ENCODE data around the gene ZHX3.

GRCh38 chr20:41290804-41291389 lies 26.6 kb downstream of the ZHX3 start:
- TF ChIP-seq CTCF (IDR thresholded peaks at IDR 0.05 in 4 of 5, conservative IDR thresholded peaks at IDR 0.05 in 1 of 5), result no peak
- TF ChIP-seq POLR2A (IDR thresholded peaks at IDR 0.05), result no peak
